Panc1 (cell line): ENCODE results near the gene ARMS2. TPM values are rescaled to one million over a fixed set of nuclear protein-coding genes. Genes with fewer than 3 reads are reported as not detected.

Experiments
- ATAC-seq: fragments of 200-7000 bp; cut with Tn5 transposase; 2 replicates; pipeline ENCODE4 v1.9.1; 2020; ENCODE audit warnings: mild to moderate bottlenecking, moderate library complexity
- BruUV-seq: library from RNA; stranded (reverse); fragments of 400-500 nt; replicated peaks from 2 replicates; lab custom pipeline; 2021; lab: Mats Ljungman, UMichigan
- CTCF ChIA-PET: fragments of 300-600 bp; sonication (Branson Sonifier 250); formaldehyde crosslinking; loops from one replicate; lab custom pipeline; 2022; ENCODE audit warnings: antibody characterized with exemption; lab: Charles Lee
- POLR2A ChIA-PET: fragments of 300-600 bp; sonication (Branson Sonifier 250); formaldehyde crosslinking; loops from one replicate; lab custom pipeline; 2022; ENCODE audit warnings: antibody characterized with exemption; lab: Charles Lee
- DNase-seq: peaks from one replicate; pipeline ENCODE4 v3.0.0-alpha.2; 2010; ENCODE audit warnings: low read depth, low spot score
- H3K27ac ChIP-seq: 2 replicates; pipeline ENCODE4 v1.5.1; 2011; ENCODE audit warnings: mild to moderate bottlenecking, low read length, inconsistent platforms
- H3K27me3 ChIP-seq: fragments of 200-500 bp; sonication (Bioruptor generic); 2 replicates; pipeline ENCODE4 v1.6.0; 2014; ENCODE audit warnings: low read length, inconsistent platforms; ENCODE audit not compliant: control insufficient read depth, insufficient read depth
- H3K36me3 ChIP-seq: fragments of 200-500 bp; sonication (Bioruptor generic); 2 replicates; pipeline ENCODE4 v1.5.1; 2014; ENCODE audit warnings: inconsistent platforms, mild to moderate bottlenecking, low read length, moderate library complexity; ENCODE audit not compliant: control insufficient read depth, insufficient read depth
- H3K4me1 ChIP-seq: 2 replicates; pipeline ENCODE4 v1.5.1; 2011; ENCODE audit warnings: inconsistent platforms, mild to moderate bottlenecking, low read length, moderate library complexity; ENCODE audit not compliant: control insufficient read depth, insufficient read depth
- H3K4me3 ChIP-seq, 2 experiments: 2 replicates each; pipeline ENCODE4 v1.5.1; 2011 to 2012; ENCODE audit warnings: low read depth in 2 of 2, low read length in 2 of 2, mild to moderate bottlenecking in 2 of 2, inconsistent platforms in 1 of 2, moderate library complexity in 1 of 2
- H3K9me3 ChIP-seq: fragments of 200-500 bp; sonication (Bioruptor generic); 2 replicates; pipeline ENCODE4 v1.5.1; 2014; ENCODE audit warnings: low read depth, mild to moderate bottlenecking, inconsistent platforms, low read length, moderate library complexity; ENCODE audit not compliant: control insufficient read depth, insufficient read depth
- POLR2AphosphoS5 ChIP-seq: IDR thresholded peaks from 2 replicates; pipeline ENCODE4 v1.6.1; 2012; ENCODE audit warnings: mild to moderate bottlenecking, low read depth, low read length, moderate library complexity
- SIN3A ChIP-seq: IDR thresholded peaks from 2 replicates; pipeline ENCODE4 v1.6.1; 2012; ENCODE audit warnings: low read depth, mild to moderate bottlenecking, low read length, moderate library complexity, borderline replicate concordance; ENCODE audit not compliant: insufficient read depth
- TCF7L2 ChIP-seq: IDR thresholded peaks from 2 replicates; pipeline ENCODE4 v1.6.1; 2011; ENCODE audit warnings: mild to moderate bottlenecking, low read depth, low read length, inconsistent platforms
- in situ Hi-C: cut with HindIII; loops from 2 replicates; pipeline ENCODE4 v1.10.0; 2016; ENCODE audit warnings: low sequenced_read_pairs, low pct_unique_long_range_greater_than_20kb
- intact Hi-C: fragments of 100-400 bp; cut with micrococcal nuclease; formaldehyde crosslinking; loops from one replicate; pipeline ENCODE4 v1.10.0; 2022; ENCODE audit not compliant: unreplicated experiment
- total RNA-seq: library from RNA; stranded (reverse); gene quantifications from one replicate; pipeline ENCODE4 v1.2.1, GENCODE V29; 2021; ENCODE audit not compliant: unreplicated experiment
- TF ChIP-seq, protein P1 (sequence below): fragments of 450-650 bp; IDR thresholded peaks from 2 replicates; pipeline ENCODE4 v1.5.1; 2017; ENCODE audit warnings: mild to moderate bottlenecking
- TF ChIP-seq, protein P2 (sequence below), 2 experiments: IDR thresholded peaks; 2 replicates each; pipeline ENCODE4 v1.6.1; 2011 to 2012; ENCODE audit warnings: low read depth in 2 of 2, control low read depth in 1 of 2, low read length in 1 of 2, mild to moderate bottlenecking in 1 of 2, moderate library complexity in 1 of 2; ENCODE audit not compliant: insufficient read depth in 1 of 2

Gene ARMS2
- total RNA-seq, 1 experiment from 2014 or later: not detected

DNA sequence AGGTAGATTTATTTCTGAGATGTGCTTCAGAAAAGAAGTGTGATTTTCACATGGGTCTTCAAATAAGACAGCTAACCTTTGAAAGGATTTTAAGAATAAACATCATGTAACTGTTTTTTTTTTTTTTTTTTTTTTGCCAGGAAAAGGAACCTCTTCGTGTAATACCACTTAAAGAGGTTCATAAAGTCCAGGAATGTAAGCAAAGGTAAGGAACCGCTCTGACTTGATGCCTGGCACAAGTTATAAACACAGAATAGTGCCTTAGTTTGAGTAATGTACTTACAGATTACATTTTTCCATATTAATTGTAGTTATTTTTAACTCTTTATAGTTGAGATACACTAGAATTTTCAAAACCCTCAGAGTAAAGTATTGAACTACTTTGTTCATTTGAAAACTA, 30.4 kb upstream of the ARMS2 start:
- DNase-seq (no peak), ATAC-seq (no peak)
- no peak overlapping the region for H3K4me3 ChIP-seq
- no peaks in the 10 kb centered on the region for H3K27me3 ChIP-seq
- no peak for TF ChIP-seq POLR2AphosphoS5
- TF ChIP-seq, protein P1, sequence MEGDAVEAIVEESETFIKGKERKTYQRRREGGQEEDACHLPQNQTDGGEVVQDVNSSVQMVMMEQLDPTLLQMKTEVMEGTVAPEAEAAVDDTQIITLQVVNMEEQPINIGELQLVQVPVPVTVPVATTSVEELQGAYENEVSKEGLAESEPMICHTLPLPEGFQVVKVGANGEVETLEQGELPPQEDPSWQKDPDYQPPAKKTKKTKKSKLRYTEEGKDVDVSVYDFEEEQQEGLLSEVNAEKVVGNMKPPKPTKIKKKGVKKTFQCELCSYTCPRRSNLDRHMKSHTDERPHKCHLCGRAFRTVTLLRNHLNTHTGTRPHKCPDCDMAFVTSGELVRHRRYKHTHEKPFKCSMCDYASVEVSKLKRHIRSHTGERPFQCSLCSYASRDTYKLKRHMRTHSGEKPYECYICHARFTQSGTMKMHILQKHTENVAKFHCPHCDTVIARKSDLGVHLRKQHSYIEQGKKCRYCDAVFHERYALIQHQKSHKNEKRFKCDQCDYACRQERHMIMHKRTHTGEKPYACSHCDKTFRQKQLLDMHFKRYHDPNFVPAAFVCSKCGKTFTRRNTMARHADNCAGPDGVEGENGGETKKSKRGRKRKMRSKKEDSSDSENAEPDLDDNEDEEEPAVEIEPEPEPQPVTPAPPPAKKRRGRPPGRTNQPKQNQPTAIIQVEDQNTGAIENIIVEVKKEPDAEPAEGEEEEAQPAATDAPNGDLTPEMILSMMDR: no peak
- TF ChIP-seq, protein P2, sequence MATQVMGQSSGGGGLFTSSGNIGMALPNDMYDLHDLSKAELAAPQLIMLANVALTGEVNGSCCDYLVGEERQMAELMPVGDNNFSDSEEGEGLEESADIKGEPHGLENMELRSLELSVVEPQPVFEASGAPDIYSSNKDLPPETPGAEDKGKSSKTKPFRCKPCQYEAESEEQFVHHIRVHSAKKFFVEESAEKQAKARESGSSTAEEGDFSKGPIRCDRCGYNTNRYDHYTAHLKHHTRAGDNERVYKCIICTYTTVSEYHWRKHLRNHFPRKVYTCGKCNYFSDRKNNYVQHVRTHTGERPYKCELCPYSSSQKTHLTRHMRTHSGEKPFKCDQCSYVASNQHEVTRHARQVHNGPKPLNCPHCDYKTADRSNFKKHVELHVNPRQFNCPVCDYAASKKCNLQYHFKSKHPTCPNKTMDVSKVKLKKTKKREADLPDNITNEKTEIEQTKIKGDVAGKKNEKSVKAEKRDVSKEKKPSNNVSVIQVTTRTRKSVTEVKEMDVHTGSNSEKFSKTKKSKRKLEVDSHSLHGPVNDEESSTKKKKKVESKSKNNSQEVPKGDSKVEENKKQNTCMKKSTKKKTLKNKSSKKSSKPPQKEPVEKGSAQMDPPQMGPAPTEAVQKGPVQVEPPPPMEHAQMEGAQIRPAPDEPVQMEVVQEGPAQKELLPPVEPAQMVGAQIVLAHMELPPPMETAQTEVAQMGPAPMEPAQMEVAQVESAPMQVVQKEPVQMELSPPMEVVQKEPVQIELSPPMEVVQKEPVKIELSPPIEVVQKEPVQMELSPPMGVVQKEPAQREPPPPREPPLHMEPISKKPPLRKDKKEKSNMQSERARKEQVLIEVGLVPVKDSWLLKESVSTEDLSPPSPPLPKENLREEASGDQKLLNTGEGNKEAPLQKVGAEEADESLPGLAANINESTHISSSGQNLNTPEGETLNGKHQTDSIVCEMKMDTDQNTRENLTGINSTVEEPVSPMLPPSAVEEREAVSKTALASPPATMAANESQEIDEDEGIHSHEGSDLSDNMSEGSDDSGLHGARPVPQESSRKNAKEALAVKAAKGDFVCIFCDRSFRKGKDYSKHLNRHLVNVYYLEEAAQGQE (IDR thresholded peaks at IDR 0.05; ENCODE audit: insufficient read depth in 1 of 2, low read depth in 2 of 2, low read length in 1 of 2): no peak
- no peak for TF ChIP-seq SIN3A
- no peak for TF ChIP-seq TCF7L2
- peaks cover 53% of the 10 kb centered on the region for H3K36me3 ChIP-seq
- CTCF ChIA-PET: interaction anchor here (0.9 to 1.0 kb wide), 2 partner anchors 24 to 141 kb away, joined by 3 to 4 read pairs; no protein-coding TSS in a partner anchor
- POLR2A ChIA-PET: no interaction called here
- in situ Hi-C loops (no loop called here), intact Hi-C loops (no loop called here)
- H3K27ac ChIP-seq: no peak overlapping the region
- no peaks in the 10 kb centered on the region for H3K4me1 ChIP-seq
- no peaks in the 10 kb centered on the region for H3K9me3 ChIP-seq
- BruUV-seq: no TSS peak

DNA sequence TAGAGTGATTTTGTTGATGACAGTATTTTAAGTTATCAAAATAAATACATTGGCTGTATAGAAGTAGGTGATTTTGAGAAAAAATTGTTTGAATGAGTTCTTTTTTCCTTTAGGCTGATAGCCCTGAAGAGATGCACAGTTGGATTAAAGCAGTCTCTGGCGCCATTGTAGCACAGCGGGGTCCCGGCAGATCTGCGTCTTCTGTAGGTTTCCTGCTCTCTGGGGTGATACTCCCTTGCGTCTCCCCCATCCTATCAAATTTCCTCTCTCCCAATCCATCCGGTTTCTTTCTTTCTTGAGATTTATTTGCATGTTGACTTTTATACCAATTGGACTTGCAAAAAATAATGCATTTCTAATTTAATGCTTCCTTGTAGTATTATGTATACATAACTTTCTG, 27.6 kb upstream of the ARMS2 start:
- H3K4me3 ChIP-seq: no peak overlapping the region
- ChIA-PET POLR2A (no interaction called here), CTCF (no interaction called here)
- intact Hi-C loops: no loop called here
- no peaks in the 10 kb centered on the region for H3K9me3 ChIP-seq
- peaks cover 51% of the 10 kb centered on the region for H3K36me3 ChIP-seq
- no peak overlapping the region for H3K27ac ChIP-seq
- DNase-seq (no peak), ATAC-seq (no peak)
- BruUV-seq: no TSS peak
- no peaks in the 10 kb centered on the region for H3K4me1 ChIP-seq
- in situ Hi-C loops: no loop called here
- TF ChIP-seq, protein P1: no peak
- TF ChIP-seq TCF7L2: no peak
- no peak for TF ChIP-seq SIN3A
- TF ChIP-seq, protein P2 (IDR thresholded peaks at IDR 0.05; ENCODE audit: insufficient read depth in 1 of 2, low read depth in 2 of 2, low read length in 1 of 2): no peak
- TF ChIP-seq POLR2AphosphoS5: no peak
- no peaks in the 10 kb centered on the region for H3K27me3 ChIP-seq
